ENCODE results near the gene DDX25.

The DDX25 gene

GRCh38 chr11:125975634-125976033, 71.3 kb downstream of the DDX25 start:
- TF ChIP-seq CTCF (conservative IDR thresholded peaks at IDR 0.05; ENCODE audit: control insufficient read depth, insufficient read depth, low read depth, low read length), result no peak
- DNase-seq (ENCODE audit: low read depth), result no peak
- H3K4me3 ChIP-seq (ENCODE audit: control insufficient read depth, low read depth, low read length), result no peak overlapping the region

GRCh38 chr11:125976156-125976555, 71.8 kb downstream of the DDX25 start:
- no peak for DNase-seq (ENCODE audit: low read depth)
- H3K4me3 ChIP-seq (ENCODE audit: control insufficient read depth, low read depth, low read length), result no peak overlapping the region
- no peak for TF ChIP-seq CTCF (conservative IDR thresholded peaks at IDR 0.05; ENCODE audit: control insufficient read depth, insufficient read depth, low read depth, low read length)

- TF ChIP-seq CTCF (conservative IDR thresholded peaks at IDR 0.05; ENCODE audit: control insufficient read depth, insufficient read depth, low read depth, low read length), result no peak
- no peak overlapping the region for H3K4me3 ChIP-seq (ENCODE audit: control insufficient read depth, low read depth, low read length)
- no peak for DNase-seq (ENCODE audit: low read depth)
Measured at GRCh38 chr11:125977333-125977732, 73.0 kb downstream of the DDX25 start.

GRCh38 chr11:125978181-125978716, 73.9 kb downstream of the DDX25 start:
- no peak for DNase-seq (ENCODE audit: low read depth)
- H3K4me3 ChIP-seq (ENCODE audit: control insufficient read depth, low read depth, low read length), result no peak overlapping the region
- TF ChIP-seq CTCF (conservative IDR thresholded peaks at IDR 0.05; ENCODE audit: control insufficient read depth, insufficient read depth, low read depth, low read length), result no peak

All from fibroblast of mammary gland (primary cell).